Neural cell (in vitro differentiated cells): Measurements from ENCODE around the gene QRICH2. TPM values are rescaled to one million over a fixed set of nuclear protein-coding genes. Genes with fewer than 3 reads are reported as not detected.

ENCODE experiments used
- H2AFZ ChIP-seq: fragments of 200-600, 300-800 bp; sonication (generic), shearing (Covaris generic); 2 replicates; pipeline ENCODE4 v1.6.0; 2014; ENCODE audit warnings: low read depth, mild to moderate bottlenecking, antibody characterized with exemption, low read length, moderate library complexity
- H3F3A ChIP-seq: fragments of 200-600 bp; shearing (Covaris generic); 2 replicates; pipeline ENCODE4 v1.6.1; 2016; ENCODE audit warnings: mild to moderate bottlenecking, moderate library complexity, mixed read lengths, antibody characterized with exemption, low read length; ENCODE audit not compliant: insufficient read depth, poor library complexity, severe bottlenecking
- H3K27ac ChIP-seq: fragments of 200-600, 300-800 bp; sonication (generic), shearing (Covaris generic); 2 replicates; pipeline ENCODE4 v1.5.1; 2014; ENCODE audit warnings: mild to moderate bottlenecking, low read length, moderate library complexity
- H3K27me3 ChIP-seq: fragments of 300-800, 200-600 bp; sonication (generic), shearing (Covaris generic); 2 replicates; pipeline ENCODE4 v1.6.0; 2014; ENCODE audit warnings: mild to moderate bottlenecking, low read depth, low read length, moderate library complexity; ENCODE audit not compliant: insufficient read depth
- H3K36me3 ChIP-seq: fragments of 300-800, 200-600 bp; sonication (generic), shearing (Covaris generic); 2 replicates; pipeline ENCODE4 v1.5.1; 2014; ENCODE audit warnings: mild to moderate bottlenecking, antibody characterized with exemption, low read length, moderate library complexity; ENCODE audit not compliant: insufficient read depth
- H3K4me2 ChIP-seq: fragments of 300-800, 200-600 bp; sonication (generic), shearing (Covaris generic); 2 replicates; pipeline ENCODE4 v1.6.0; 2014; ENCODE audit warnings: mild to moderate bottlenecking, low read length
- H3K4me3 ChIP-seq: fragments of 300-800, 200-600 bp; sonication (generic), shearing (Covaris generic); 2 replicates; pipeline ENCODE4 v1.5.1; 2014; ENCODE audit warnings: mild to moderate bottlenecking, low read length, moderate library complexity
- H3K79me2 ChIP-seq: fragments of 200-600 bp; shearing (Covaris generic); replicated peaks from 2 replicates; pipeline ENCODE4 v1.6.0; 2014; ENCODE audit warnings: mild to moderate bottlenecking, low read length, moderate library complexity; ENCODE audit not compliant: insufficient read depth
- H3K9ac ChIP-seq: fragments of 300-800, 200-600 bp; sonication (generic), shearing (Covaris generic); 2 replicates; pipeline ENCODE4 v1.6.1; 2016; ENCODE audit warnings: mild to moderate bottlenecking, low read length, mixed read lengths
- H3K9me2 ChIP-seq: fragments of 200-600 bp; shearing (Covaris generic); 2 replicates; pipeline ENCODE4 v1.6.1; 2016; ENCODE audit warnings: mild to moderate bottlenecking, low read length, mixed read lengths; ENCODE audit not compliant: insufficient read depth
- H3K9me3 ChIP-seq: fragments of 200-600, 300-800 bp; sonication (generic), shearing (Covaris generic); 2 replicates; pipeline ENCODE4 v1.6.1; 2016; ENCODE audit warnings: mild to moderate bottlenecking, mixed run types, low read length, moderate library complexity, mixed read lengths
- H4K20me1 ChIP-seq: fragments of 200-600 bp; shearing (Covaris generic); 2 replicates; pipeline ENCODE4 v1.6.1; 2016; ENCODE audit warnings: mild to moderate bottlenecking, mixed run types; ENCODE audit not compliant: insufficient read depth
- EP300 ChIP-seq: fragments of 450-650 bp; conservative IDR thresholded peaks from 2 replicates; pipeline ENCODE4 v1.6.1; 2014; ENCODE audit warnings: antibody characterized with exemption, mild to moderate bottlenecking, moderate library complexity; ENCODE audit not compliant: poor library complexity, severe bottlenecking
- EZH2 ChIP-seq: fragments of 200-600, 300-800 bp; shearing (Covaris generic), sonication (generic); IDR thresholded peaks from 2 replicates; pipeline ENCODE4 v1.6.1; 2014; ENCODE audit warnings: antibody characterized with exemption, low read length, borderline replicate concordance, mild to moderate bottlenecking; ENCODE audit not compliant: insufficient read depth, poor library complexity, severe bottlenecking
- MXI1 ChIP-seq: fragments of 450-650 bp; conservative IDR thresholded peaks from 2 replicates; pipeline ENCODE4 v1.6.1; 2014; ENCODE audit warnings: antibody characterized with exemption, mild to moderate bottlenecking; ENCODE audit not compliant: poor library complexity, severe bottlenecking
- POLR2AphosphoS5 ChIP-seq: IDR thresholded peaks from 2 replicates; pipeline ENCODE4 v1.6.1; 2012
- RAD21 ChIP-seq: fragments of 450-650 bp; conservative IDR thresholded peaks from 2 replicates; pipeline ENCODE4 v1.6.1; 2014; ENCODE audit warnings: antibody characterized with exemption, mild to moderate bottlenecking, moderate library complexity
- SMC3 ChIP-seq: fragments of 450-650 bp; conservative IDR thresholded peaks from 2 replicates; pipeline ENCODE4 v1.6.1; 2014; ENCODE audit warnings: antibody characterized with exemption, mild to moderate bottlenecking, moderate library complexity; ENCODE audit not compliant: poor library complexity
- TAF1 ChIP-seq: IDR thresholded peaks from 2 replicates; pipeline ENCODE4 v1.6.1; 2012; ENCODE audit warnings: low read depth
- polyA plus RNA-seq: library from polyadenylated mRNA; depleted of rRNA; stranded (reverse); fragments of >200 nt; gene quantifications from 2 replicates; pipeline ENCODE4 v1.2.3, GENCODE V29; 2014
- TF ChIP-seq, protein P1 (sequence below): IDR thresholded peaks from 2 replicates; pipeline ENCODE4 v1.6.1; 2012; ENCODE audit warnings: borderline replicate concordance
- TF ChIP-seq, protein P2 (sequence below): fragments of 450-650 bp; IDR thresholded peaks from 2 replicates; pipeline ENCODE4 v1.5.1; 2014; ENCODE audit warnings: antibody characterized with exemption, mild to moderate bottlenecking, moderate library complexity; ENCODE audit not compliant: poor library complexity, severe bottlenecking

Gene QRICH2
- polyA plus RNA-seq, 1 donor from 2014 or later: 17.3 TPM

DNA sequence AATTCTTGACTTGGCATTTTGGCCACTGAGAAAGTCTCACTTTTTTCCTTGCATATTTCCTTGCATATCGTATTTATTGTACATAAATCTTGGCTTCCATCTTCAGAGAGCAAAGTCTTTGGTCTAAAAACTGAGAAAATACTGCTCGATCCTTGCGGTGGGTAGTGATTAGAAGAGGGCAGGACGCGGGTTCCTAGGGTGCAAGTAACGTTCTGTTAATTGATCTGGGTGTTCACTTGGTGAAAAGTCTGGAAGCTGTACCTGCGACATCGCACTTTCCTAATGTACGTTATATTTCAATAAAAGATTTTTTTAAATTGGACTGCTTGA lies 43.7 kb downstream of the QRICH2 start:
- H3K36me3 ChIP-seq: no peaks in the 10 kb centered on the region
- TF ChIP-seq SMC3 (no peak), EZH2 (no peak)
- TF ChIP-seq, protein P1, sequence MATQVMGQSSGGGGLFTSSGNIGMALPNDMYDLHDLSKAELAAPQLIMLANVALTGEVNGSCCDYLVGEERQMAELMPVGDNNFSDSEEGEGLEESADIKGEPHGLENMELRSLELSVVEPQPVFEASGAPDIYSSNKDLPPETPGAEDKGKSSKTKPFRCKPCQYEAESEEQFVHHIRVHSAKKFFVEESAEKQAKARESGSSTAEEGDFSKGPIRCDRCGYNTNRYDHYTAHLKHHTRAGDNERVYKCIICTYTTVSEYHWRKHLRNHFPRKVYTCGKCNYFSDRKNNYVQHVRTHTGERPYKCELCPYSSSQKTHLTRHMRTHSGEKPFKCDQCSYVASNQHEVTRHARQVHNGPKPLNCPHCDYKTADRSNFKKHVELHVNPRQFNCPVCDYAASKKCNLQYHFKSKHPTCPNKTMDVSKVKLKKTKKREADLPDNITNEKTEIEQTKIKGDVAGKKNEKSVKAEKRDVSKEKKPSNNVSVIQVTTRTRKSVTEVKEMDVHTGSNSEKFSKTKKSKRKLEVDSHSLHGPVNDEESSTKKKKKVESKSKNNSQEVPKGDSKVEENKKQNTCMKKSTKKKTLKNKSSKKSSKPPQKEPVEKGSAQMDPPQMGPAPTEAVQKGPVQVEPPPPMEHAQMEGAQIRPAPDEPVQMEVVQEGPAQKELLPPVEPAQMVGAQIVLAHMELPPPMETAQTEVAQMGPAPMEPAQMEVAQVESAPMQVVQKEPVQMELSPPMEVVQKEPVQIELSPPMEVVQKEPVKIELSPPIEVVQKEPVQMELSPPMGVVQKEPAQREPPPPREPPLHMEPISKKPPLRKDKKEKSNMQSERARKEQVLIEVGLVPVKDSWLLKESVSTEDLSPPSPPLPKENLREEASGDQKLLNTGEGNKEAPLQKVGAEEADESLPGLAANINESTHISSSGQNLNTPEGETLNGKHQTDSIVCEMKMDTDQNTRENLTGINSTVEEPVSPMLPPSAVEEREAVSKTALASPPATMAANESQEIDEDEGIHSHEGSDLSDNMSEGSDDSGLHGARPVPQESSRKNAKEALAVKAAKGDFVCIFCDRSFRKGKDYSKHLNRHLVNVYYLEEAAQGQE: peak; percentile 2
- no peaks in the 10 kb centered on the region for H3F3A ChIP-seq
- no peaks in the 10 kb centered on the region for H3K27me3 ChIP-seq
- H3K79me2 ChIP-seq: peaks cover 24% of the 10 kb centered on the region
- H3K9me2 ChIP-seq: no peaks in the 10 kb centered on the region
- H4K20me1 ChIP-seq: no peaks in the 10 kb centered on the region
- H3K4me2 ChIP-seq: peak overlapping the region; percentile 27
- peak overlapping the region; percentile 14 for H3K27ac ChIP-seq
- no peak overlapping the region for H3K9ac ChIP-seq
- peak overlapping the region; percentile 90 for H3K4me3 ChIP-seq
- H2AFZ ChIP-seq: no peak overlapping the region
- no peaks in the 10 kb centered on the region for H3K9me3 ChIP-seq

DNA sequence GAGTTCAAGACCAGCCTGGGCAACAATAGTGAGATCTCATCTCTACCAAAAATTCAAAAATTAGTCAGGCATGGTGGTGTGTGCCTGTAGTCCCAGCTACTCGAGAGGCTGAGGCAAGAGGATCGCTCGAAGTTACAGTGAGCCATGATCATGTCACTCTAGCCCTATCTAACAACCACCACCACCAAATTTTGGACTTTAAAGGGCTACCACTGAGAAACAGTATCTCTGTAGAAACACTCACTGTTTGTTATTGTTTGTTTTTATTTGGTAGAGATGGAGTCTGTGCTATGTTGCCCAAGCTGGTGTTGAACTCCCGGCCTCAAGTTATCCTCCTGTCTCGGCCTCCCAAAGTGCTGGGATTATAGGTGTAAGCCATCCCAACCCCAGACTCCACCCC lies 44.2 kb downstream of the QRICH2 start:
- Histone ChIP-seq H3K27me3 (no peaks in the 10 kb centered on the region), H3K4me2 (no peak overlapping the region), H2AFZ (no peak overlapping the region), H3F3A (no peaks in the 10 kb centered on the region), H3K4me3 (no peak overlapping the region), H3K9ac (no peak overlapping the region), H3K79me2 (peaks cover 24% of the 10 kb centered on the region), H4K20me1 (no peaks in the 10 kb centered on the region), H3K9me2 (no peaks in the 10 kb centered on the region), H3K27ac (no peak overlapping the region), H3K9me3 (no peaks in the 10 kb centered on the region), H3K36me3 (no peaks in the 10 kb centered on the region)
- no peak for TF ChIP-seq RAD21
- no peak for TF ChIP-seq EP300
- TF ChIP-seq TAF1: no peak

DNA sequence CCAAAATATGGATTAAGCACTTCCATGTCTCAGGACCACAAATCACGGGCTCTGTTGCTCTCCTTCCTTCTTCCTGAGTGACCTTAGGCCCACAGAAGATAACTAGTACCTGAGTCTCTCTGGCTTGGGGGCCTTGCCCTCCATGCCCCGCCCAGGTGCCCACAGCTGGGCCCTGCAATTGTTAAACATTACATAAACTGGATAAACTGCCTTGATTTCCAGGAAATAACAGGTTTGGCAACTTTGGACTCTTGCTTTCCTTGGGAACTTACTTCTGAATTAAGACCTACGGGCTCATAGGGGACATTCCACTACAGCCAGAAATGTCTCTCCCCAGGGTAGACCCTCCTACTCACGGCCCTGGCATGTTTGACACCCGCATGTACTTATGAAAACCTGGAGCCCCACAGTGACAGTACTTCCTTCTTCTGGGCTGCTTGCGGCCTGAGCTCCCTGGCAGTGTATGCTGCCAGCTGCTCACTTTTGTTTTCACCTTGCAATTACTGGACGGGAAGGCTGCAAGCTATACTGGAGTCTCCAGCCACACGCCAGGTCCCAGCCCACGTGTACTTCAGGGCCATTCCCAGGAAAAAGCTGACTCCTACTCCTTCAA lies 45.2 kb downstream of the QRICH2 start:
- no peaks in the 10 kb centered on the region for H4K20me1 ChIP-seq
- H3K9me3 ChIP-seq: no peaks in the 10 kb centered on the region
- H3K27ac ChIP-seq: no peak overlapping the region
- TF ChIP-seq, protein P2, sequence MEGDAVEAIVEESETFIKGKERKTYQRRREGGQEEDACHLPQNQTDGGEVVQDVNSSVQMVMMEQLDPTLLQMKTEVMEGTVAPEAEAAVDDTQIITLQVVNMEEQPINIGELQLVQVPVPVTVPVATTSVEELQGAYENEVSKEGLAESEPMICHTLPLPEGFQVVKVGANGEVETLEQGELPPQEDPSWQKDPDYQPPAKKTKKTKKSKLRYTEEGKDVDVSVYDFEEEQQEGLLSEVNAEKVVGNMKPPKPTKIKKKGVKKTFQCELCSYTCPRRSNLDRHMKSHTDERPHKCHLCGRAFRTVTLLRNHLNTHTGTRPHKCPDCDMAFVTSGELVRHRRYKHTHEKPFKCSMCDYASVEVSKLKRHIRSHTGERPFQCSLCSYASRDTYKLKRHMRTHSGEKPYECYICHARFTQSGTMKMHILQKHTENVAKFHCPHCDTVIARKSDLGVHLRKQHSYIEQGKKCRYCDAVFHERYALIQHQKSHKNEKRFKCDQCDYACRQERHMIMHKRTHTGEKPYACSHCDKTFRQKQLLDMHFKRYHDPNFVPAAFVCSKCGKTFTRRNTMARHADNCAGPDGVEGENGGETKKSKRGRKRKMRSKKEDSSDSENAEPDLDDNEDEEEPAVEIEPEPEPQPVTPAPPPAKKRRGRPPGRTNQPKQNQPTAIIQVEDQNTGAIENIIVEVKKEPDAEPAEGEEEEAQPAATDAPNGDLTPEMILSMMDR: no peak
- TF ChIP-seq, protein P1: no peak
- no peak for TF ChIP-seq MXI1
- no peak for TF ChIP-seq RAD21
- no peak for TF ChIP-seq EZH2
- TF ChIP-seq POLR2AphosphoS5: no peak
- no peak for TF ChIP-seq SMC3
- no peak for TF ChIP-seq EP300
- TF ChIP-seq TAF1: no peak
- H3K4me2 ChIP-seq: no peak overlapping the region
- no peaks in the 10 kb centered on the region for H3K27me3 ChIP-seq
- no peaks in the 10 kb centered on the region for H3K36me3 ChIP-seq
- no peak overlapping the region for H2AFZ ChIP-seq
- H3K79me2 ChIP-seq: peaks cover 19% of the 10 kb centered on the region
- H3K9ac ChIP-seq: no peak overlapping the region
- no peak overlapping the region for H3K4me3 ChIP-seq
- H3K9me2 ChIP-seq: no peaks in the 10 kb centered on the region
- no peaks in the 10 kb centered on the region for H3F3A ChIP-seq
